ENCODE results near the gene CCDC146.
"Not testable (repeated sequence)": the region's sequence is repeated elsewhere in the genome, so short reads cannot be mapped to it uniquely, and the experiment has no call there.

Gene CCDC146

DNA sequence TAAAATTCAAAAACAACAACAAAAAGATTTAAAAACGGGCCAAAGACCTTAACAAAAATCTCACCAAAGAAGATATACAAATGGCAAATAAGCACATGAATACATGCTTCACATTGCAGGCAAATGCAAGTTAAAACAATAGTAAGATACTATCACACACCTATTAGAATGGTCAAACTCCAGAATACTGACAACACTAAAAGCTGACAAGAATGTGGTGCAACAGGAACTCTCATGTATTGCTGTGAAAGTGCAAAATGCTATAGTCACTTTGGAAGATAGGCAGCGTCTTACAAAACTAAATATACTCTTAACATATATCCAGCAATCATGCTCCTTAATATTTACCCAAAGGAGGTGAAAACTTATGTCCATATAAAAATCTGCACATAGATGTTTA, 16.3 kb downstream of the CCDC146 start:
- DNase-seq: not testable (repeated sequence)

DNA sequence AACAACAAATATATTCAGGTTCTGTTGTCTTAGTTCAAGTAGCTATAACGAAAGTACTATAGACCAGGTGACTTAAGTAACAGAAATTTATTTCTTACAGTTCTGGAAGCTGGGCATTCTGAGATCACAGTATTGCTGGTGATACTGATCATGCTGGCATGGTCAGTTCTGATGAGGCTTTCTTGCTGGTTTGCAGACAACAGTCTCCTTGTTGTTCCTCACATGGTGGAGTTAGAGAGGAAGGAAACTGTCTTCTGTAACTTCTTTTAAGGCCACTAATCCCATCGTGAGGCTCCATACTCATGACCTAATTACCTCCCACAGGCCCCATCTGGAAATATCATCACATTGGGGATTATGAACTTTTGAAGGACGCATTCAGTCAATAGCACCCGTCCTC, 17.9 kb downstream of the CCDC146 start:
- not testable (repeated sequence) for DNase-seq

DNA sequence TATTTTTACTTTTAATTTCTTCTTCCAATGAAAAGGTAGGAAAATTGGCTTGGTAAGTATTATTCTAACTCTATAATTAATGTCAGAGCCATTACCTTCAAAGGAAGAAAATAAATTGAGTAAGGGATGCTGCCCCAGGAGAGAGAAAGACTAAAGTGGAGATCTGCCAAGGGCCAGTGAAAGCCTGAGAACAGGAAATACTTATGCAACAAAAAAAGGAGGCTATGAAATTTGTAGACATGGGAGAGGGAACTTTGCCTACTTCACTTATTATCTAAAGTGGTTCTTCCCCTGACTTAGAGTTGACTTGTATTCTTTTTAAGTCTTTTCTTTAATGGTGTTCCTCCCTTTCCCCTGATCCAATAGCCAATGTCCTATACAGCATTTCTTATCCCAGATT, 29.8 kb downstream of the CCDC146 start:
- DNase-seq: not testable (repeated sequence)

DNA sequence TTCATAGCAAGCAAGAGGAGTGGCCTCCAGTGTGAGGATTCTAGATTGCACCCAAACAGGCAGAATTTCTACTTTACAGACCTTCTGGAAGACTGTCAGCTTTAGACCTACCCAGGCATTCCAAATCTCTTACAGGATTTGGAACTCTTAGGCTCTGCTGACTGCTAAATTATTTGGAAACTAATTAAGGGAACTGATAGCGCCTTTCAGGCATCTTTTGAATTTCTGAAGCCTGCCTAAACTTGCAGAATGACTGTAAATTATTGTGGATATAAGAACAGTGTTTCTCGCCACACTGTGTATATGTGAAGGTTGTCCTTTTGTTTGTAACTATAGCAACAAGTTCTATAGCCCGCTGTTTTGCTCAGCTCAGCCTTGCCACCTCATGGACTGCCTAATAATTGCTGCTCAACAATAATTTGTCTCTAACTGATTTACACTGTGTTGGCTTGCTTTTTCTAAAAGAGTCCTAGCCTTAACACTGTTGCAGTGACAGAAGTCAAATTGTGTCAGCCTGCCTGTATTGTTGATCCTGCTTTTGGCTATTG, 32.6 kb downstream of the CCDC146 start:
- not testable (repeated sequence) for DNase-seq

GRCh38 chr7:77155601-77156377, 33.4 kb downstream of the CCDC146 start:
- not testable (repeated sequence) for DNase-seq

- DNase-seq: not testable (repeated sequence)
These were observed 34.6 kb downstream of the CCDC146 start for GRCh38 chr7:77157034-77157433.

DNA sequence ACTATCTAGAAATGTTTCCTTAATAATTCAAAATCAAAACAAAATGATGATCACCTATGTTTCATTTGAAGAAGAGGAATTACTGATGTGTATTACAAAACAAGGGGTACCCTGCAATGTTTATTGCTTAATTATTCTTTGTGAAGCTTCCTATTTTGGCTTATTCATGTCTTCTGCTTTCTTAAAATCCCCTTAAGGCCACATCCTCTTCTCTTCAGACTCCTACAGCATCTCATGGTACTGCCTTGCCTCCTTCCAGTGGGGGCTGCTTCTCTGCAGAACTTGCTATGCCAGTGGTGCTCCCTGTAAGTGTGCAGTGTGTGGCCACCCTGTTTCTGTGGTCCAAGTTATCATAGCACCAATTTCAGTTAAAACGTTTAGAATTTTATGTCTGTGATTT, 35.0 kb downstream of the CCDC146 start:
- peak in 1 of 58 donors; percentile 1 for DNase-seq

- DNase-seq: not testable (repeated sequence)
These were observed 48.7 kb downstream of the CCDC146 start for GRCh38 chr7:77171073-77171472.

GRCh38 chr7:77172437-77173172, 50.2 kb downstream of the CCDC146 start:
- DNase-seq: not testable (repeated sequence)

GRCh38 chr7:77174418-77174817, 52.0 kb downstream of the CCDC146 start:
- not testable (repeated sequence) for DNase-seq

GRCh38 chr7:77175274-77175800, 52.9 kb downstream of the CCDC146 start:
- DNase-seq: not testable (repeated sequence)

GRCh38 chr7:77177321-77177904, 55.0 kb downstream of the CCDC146 start:
- DNase-seq: not testable (repeated sequence)

DNA sequence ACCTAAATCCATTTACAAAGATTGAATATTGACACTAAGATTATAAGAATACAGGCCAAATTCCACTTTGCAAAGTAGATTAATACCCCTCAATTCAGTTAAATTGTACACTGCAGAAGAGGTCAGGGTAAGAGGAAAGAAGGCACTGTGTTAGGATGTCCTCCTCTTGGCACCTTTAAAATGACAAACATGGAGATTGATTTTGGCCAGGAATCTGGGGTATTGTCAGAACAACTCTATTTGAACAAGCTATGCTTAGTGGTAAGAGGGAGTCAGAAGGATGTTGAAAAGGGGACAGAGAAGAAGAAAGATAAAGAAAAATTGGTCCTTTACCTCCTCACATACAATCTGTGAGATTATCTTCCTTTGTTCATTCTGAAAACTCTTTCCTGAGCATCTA, 55.6 kb downstream of the CCDC146 start:
- not testable (repeated sequence) for DNase-seq

DNA sequence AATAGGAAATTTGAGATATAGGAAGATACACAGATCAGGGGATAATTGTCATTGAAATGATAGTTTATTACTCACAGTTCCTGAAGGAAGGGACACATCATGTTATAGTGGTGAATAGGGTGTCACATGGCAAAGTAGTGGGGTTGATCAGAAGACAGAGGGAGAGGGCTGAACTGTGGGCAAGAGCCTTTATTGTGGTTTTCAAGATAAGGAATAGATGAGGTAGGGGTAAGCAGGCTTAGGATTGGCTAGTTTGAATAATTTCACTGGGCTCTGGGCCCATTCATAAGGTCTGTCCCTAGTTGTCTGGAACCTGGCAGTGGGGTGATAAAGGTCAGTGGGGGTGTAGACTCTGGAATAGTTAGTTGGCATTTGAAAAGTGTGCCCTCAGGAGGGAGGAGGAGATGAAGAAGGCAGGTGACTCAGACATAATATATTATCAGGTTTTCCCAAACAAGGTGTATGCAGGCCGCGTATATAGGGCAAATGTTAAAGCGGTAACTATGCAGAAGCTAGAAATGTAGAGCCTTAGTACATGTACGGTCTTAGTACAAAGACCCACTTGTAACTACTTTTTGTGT, 58.7 kb downstream of the CCDC146 start:
- DNase-seq: no peak

GRCh38 chr7:77181734-77182133, 59.3 kb downstream of the CCDC146 start:
- no peak for DNase-seq

DNA sequence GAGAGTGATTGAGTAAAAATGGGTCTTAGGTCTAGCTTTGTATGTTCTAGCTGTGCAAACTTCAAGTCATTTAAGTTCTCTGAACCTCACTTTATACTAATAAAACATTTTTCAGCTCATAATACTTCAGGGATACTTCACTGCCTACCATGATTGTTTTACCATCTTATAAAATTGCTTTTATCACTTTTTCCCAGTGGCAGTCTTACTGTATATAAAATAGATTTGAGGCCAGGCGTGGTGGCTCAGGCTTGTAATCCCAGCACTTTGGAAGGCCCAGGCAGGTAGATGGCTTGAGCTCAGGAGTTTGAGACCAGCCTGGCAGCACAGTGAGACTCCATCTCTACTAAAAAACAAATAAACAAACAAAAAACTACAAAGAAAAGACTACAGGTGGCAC, 59.8 kb downstream of the CCDC146 start:
- no peak for DNase-seq

GRCh38 chr7:77184463-77184862, 62.0 kb downstream of the CCDC146 start:
- no peak for DNase-seq

GRCh38 chr7:77184990-77185389, 62.6 kb downstream of the CCDC146 start:
- DNase-seq: no peak

DNA sequence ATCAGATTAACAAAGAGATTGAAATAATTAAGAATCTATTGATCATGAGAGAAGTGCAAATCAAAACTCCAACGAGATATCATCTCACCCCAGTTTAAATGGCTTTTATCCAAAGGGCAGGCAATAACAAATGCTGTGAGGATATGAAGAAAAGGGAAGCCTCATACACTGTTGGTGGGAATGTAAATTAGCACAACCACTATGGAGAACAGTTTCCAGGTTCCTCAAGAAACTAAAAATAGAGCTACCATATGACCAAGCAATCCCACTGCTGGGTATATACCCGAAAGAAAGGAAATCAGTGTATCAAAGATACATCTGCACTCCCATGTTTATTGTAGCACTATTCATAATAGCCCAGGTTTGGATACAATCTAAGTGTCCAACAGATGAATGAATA, 63.5 kb downstream of the CCDC146 start:
- no peak for DNase-seq

DNA sequence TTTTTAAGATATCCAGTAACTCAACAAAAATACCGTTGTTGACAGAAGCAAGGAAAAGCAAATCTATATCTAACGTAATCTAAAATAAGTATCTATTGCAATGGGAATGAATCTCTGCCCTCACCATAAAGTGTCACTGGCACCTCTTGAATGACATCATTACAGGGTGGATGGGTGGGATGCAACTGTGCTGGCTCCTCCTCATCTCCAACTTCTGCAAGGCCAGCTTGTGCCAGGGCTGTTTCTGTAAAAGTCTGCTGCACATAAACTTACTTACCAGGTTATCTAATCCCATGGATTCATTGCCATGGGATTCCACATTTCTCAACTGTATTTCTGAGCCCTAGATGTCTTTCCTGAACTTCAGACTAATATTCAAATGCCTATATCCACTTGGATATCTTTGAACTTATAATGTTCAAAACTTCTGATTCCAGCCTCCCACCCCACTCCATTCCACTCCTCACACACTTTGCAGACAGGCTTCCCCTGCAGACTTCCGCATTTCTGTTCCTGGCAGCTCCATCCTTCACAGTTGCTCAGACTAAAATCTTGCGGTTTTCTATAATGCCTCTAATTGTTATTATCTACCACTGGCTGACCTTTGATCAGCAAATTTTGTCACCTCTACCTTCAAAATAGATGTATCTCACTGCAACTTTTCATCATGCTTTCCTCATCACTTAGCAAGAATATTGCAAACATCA, 66.5 kb downstream of the CCDC146 start:
- DNase-seq: no peak

DNA sequence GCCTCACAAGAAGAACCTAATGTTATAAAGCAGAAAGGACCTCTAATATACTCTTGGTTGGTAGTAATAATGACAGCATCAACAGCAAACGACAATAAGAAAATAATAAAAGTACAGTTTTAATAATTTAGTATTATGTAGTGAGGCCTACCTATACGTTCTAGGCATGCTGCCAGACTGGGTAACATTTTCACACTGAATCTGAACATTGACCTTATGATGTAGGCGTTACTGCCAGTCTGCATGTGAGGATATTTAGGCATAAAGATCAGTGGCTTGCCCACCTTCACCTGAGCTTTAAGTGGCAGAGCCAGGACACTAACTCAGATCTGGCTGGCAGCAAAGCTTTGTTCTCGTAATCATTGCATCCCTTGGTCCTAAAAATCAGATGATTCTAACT, 74.7 kb downstream of the CCDC146 start:
- no peak for DNase-seq
